PC-9 (cell line): Measurements from ENCODE around the gene DDI1.

Experiments
- CTCF ChIP-seq: fragments of 200-600 bp; sonication (generic); conservative IDR thresholded peaks from 2 replicates; pipeline ENCODE4 v1.6.1; 2017; ENCODE audit warnings: mixed run types, antibody characterized with exemption, mild to moderate bottlenecking, moderate library complexity
- EZH2 ChIP-seq: fragments of 200-600 bp; sonication (generic); IDR thresholded peaks from 2 replicates; pipeline ENCODE4 v1.8.0; 2017; ENCODE audit warnings: antibody characterized with exemption, low read depth

GRCh38 chr11:103987629-103988594 is 48.5 kb upstream of the DDI1 start:
- no peak for TF ChIP-seq CTCF
- TF ChIP-seq EZH2, result no peak
